K562 (cell line): ENCODE results near the gene CDK5RAP3. TPM values are rescaled to one million over a fixed set of nuclear protein-coding genes. Genes with fewer than 3 reads are reported as not detected.

Source experiments
- FOXJ2 ChIP-seq: fragments of 200-800 bp; sonication (Bioruptor generic); IDR thresholded peaks from 2 replicates; pipeline ENCODE4 v1.6.1; 2016; ENCODE audit warnings: missing genetic modification characterization, missing compliant biosample characterization
- GTF2A2 ChIP-seq: IDR thresholded peaks from 2 replicates; pipeline ENCODE4 v1.6.1; 2016; ENCODE audit warnings: mild to moderate bottlenecking, missing genetic modification characterization, missing compliant biosample characterization
- HLTF ChIP-seq: fragments of 450-650 bp; IDR thresholded peaks from 2 replicates; pipeline ENCODE4 v1.6.1; 2016
- ILF3 ChIP-seq: fragments of 450-650 bp; IDR thresholded peaks from 2 replicates; pipeline ENCODE4 v1.6.1; 2018; ENCODE audit warnings: antibody characterized with exemption, mild to moderate bottlenecking, moderate library complexity, borderline replicate concordance
- JUND ChIP-seq, 2 experiments: IDR thresholded peaks; 2 replicates in 1 of 2; 3 replicates in 1 of 2; pipeline ENCODE4 v1.6.1; 2011; ENCODE audit warnings: borderline replicate concordance in 2 of 2, low read depth in 2 of 2, low read length in 2 of 2, improper control_type of control experiment in 1 of 2, missing biosample characterization in 1 of 2, missing genetic modification characterization in 1 of 2, missing genetic modification reagents in 1 of 2
- NFE2L1 ChIP-seq: fragments of 450-650 bp; IDR thresholded peaks from 2 replicates; pipeline ENCODE4 v1.6.1; 2016; ENCODE audit warnings: missing genetic modification characterization, low read depth, mild to moderate bottlenecking, missing compliant biosample characterization, moderate library complexity, borderline replicate concordance
- RAD21 ChIP-seq, 2 experiments: fragments of 250-450 bp in 1 of 2; fragments of 450-650 bp in 1 of 2; sonication (Bioruptor Pico) in 1 of 2; formaldehyde crosslinking in 1 of 2; IDR thresholded peaks in 1 of 2; conservative IDR thresholded peaks in 1 of 2; 2 replicates each; pipeline versions ENCODE4 v1.4.0 to v1.8.0; 2020 to 2022; ENCODE audit warnings: mild to moderate bottlenecking in 2 of 2, moderate library complexity in 1 of 2
- SLC30A9 ChIP-seq: fragments of 250-450 bp; sonication (Bioruptor Pico); IDR thresholded peaks from 2 replicates; pipeline ENCODE4 v1.8.0; 2022; ENCODE audit warnings: mild to moderate bottlenecking, moderate library complexity
- SMARCE1 ChIP-seq: fragments of 450-650 bp; IDR thresholded peaks from 2 replicates; pipeline ENCODE4 v1.7.1; 2016; ENCODE audit warnings: mild to moderate bottlenecking
- SOX6 ChIP-seq: fragments of 450-650 bp; IDR thresholded peaks from 2 replicates; pipeline ENCODE4 v1.6.1; 2014; ENCODE audit warnings: mild to moderate bottlenecking
- TCF7 ChIP-seq: sonication (generic); IDR thresholded peaks from 2 replicates; pipeline ENCODE4 v1.6.1; 2016; ENCODE audit warnings: antibody characterized with exemption, borderline replicate concordance
- TSC22D4 ChIP-seq: fragments of 450-650 bp; IDR thresholded peaks from 2 replicates; pipeline ENCODE4 v1.6.1; 2016; ENCODE audit warnings: missing genetic modification characterization, missing biosample characterization, control low read depth
- ZNF184 ChIP-seq: sonication (generic); formaldehyde crosslinking; IDR thresholded peaks from 2 replicates; pipeline ENCODE4 v1.5.0; 2020; ENCODE audit warnings: missing genetic modification reagents
- polyA plus RNA-seq, 8 experiments: library from polyadenylated mRNA; depleted of rRNA in 4 of 8; stranded (reverse) in 5 of 8; unstranded in 3 of 8; fragments of >200 nt; fragmentation: Nextera tagmentation in 2 of 8; fragmentation: Illumina TruSeq in 1 of 8; extraction: Ambion mirVana in 2 of 8; extraction: Trizol in 1 of 8; gene quantifications; 2 replicates each; pipeline versions ENCODE4 v1.2.1 to v1.2.3, GENCODE V29; 2011 to 2014; ENCODE audit warnings: inconsistent platforms in 1 of 8, missing spikeins in 1 of 8
- total RNA-seq, 7 experiments: library from RNA; depleted of rRNA in 6 of 7; stranded (reverse); fragments of >200 nt in 6 of 7; fragmentation: Illumina TruSeq in 2 of 7; extraction: Trizol in 2 of 7; gene quantifications; 2 replicates each; pipeline versions ENCODE4 v1.2.1 to v1.2.3, GENCODE V29; 2011 to 2021; ENCODE audit warnings: low replicate concordance in 1 of 7
- TF ChIP-seq, protein P1 (sequence below): fragments of 450-650 bp; conservative IDR thresholded peaks from 2 replicates; pipeline ENCODE4 v1.6.1; 2016; ENCODE audit warnings: missing genetic modification characterization, low read depth, mild to moderate bottlenecking, missing compliant biosample characterization, moderate library complexity
- TF ChIP-seq, protein P2 (sequence below), 2 experiments: fragments of 150-350 bp in 1 of 2; IDR thresholded peaks; 2 replicates each; pipeline ENCODE4 v1.6.1; 2012 to 2016; ENCODE audit warnings: low read depth in 2 of 2, low read length in 2 of 2, mild to moderate bottlenecking in 1 of 2, moderate library complexity in 1 of 2
- TF ChIP-seq, protein P3 (sequence below): fragments of 450-650 bp; IDR thresholded peaks from 2 replicates; pipeline ENCODE4 v1.7.0; 2016; ENCODE audit warnings: borderline replicate concordance
- TF ChIP-seq, protein P4 (sequence below): sonication (generic); formaldehyde crosslinking; IDR thresholded peaks from 2 replicates; pipeline ENCODE4 v1.8.1; 2022; ENCODE audit warnings: missing genetic modification reagents
- TF ChIP-seq, protein P5 (sequence below): IDR thresholded peaks from 2 replicates; pipeline ENCODE4 v1.6.1; 2016; ENCODE audit warnings: missing genetic modification characterization, missing compliant biosample characterization

CDK5RAP3 gene
- total and polyA plus RNA-seq, 9 of the 15 experiments (the other 6 are each of a cell fraction or from before 2014, with no cell fraction given) = 44.2 to 202 (median 91.5) TPM

DNA sequence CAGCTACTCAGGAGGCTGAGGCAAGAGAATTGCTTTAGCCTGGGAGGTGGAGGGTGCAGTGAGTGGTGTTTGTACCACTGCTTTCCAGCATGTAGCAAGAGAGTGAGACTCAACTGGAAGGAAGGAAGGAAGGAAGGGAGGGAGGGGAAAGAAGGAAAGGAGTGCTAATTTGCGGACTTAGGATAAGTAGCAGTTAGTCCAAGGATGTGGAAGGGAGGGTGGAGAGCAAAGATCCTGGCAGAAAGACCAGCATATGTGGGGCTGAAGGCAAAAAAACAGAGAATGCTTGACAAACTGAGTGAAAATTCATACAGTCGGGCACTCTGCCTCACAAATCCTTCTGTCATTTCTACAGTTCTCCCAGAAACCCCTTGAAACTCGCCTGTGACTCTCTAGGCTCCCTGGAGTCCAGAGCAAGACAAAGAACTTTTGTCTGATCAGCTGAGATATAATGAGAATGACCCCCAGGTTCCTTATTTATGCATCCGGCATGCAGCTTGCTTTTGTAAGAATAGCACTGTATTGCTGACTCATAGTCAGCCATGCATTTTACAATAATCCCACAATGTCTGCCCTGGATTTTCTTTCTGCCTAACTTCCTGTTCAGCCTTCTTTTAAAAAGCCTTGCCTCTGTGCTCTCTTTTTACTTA, 31.5 kb downstream of the CDK5RAP3 start (continued):
- TF ChIP-seq, protein P1, sequence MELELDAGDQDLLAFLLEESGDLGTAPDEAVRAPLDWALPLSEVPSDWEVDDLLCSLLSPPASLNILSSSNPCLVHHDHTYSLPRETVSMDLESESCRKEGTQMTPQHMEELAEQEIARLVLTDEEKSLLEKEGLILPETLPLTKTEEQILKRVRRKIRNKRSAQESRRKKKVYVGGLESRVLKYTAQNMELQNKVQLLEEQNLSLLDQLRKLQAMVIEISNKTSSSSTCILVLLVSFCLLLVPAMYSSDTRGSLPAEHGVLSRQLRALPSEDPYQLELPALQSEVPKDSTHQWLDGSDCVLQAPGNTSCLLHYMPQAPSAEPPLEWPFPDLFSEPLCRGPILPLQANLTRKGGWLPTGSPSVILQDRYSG (tag) = peak; percentile 43; the same call in 1 of the 2 replicates
- TF ChIP-seq FOXJ2 (tag) = no peak
- TF ChIP-seq ILF3 = no peak
- TF ChIP-seq, protein P2, sequence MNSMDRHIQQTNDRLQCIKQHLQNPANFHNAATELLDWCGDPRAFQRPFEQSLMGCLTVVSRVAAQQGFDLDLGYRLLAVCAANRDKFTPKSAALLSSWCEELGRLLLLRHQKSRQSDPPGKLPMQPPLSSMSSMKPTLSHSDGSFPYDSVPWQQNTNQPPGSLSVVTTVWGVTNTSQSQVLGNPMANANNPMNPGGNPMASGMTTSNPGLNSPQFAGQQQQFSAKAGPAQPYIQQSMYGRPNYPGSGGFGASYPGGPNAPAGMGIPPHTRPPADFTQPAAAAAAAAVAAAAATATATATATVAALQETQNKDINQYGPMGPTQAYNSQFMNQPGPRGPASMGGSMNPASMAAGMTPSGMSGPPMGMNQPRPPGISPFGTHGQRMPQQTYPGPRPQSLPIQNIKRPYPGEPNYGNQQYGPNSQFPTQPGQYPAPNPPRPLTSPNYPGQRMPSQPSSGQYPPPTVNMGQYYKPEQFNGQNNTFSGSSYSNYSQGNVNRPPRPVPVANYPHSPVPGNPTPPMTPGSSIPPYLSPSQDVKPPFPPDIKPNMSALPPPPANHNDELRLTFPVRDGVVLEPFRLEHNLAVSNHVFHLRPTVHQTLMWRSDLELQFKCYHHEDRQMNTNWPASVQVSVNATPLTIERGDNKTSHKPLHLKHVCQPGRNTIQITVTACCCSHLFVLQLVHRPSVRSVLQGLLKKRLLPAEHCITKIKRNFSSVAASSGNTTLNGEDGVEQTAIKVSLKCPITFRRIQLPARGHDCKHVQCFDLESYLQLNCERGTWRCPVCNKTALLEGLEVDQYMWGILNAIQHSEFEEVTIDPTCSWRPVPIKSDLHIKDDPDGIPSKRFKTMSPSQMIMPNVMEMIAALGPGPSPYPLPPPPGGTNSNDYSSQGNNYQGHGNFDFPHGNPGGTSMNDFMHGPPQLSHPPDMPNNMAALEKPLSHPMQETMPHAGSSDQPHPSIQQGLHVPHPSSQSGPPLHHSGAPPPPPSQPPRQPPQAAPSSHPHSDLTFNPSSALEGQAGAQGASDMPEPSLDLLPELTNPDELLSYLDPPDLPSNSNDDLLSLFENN (IDR thresholded peaks at IDR 0.05; ENCODE audit: low read depth in 2 of 2, low read length in 2 of 2) = no peak
- TF ChIP-seq, protein P3, sequence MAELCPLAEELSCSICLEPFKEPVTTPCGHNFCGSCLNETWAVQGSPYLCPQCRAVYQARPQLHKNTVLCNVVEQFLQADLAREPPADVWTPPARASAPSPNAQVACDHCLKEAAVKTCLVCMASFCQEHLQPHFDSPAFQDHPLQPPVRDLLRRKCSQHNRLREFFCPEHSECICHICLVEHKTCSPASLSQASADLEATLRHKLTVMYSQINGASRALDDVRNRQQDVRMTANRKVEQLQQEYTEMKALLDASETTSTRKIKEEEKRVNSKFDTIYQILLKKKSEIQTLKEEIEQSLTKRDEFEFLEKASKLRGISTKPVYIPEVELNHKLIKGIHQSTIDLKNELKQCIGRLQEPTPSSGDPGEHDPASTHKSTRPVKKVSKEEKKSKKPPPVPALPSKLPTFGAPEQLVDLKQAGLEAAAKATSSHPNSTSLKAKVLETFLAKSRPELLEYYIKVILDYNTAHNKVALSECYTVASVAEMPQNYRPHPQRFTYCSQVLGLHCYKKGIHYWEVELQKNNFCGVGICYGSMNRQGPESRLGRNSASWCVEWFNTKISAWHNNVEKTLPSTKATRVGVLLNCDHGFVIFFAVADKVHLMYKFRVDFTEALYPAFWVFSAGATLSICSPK = no peak
- no peak for TF ChIP-seq TCF7
- peak; percentile 93 for TF ChIP-seq SOX6
- TF ChIP-seq, protein P4, sequence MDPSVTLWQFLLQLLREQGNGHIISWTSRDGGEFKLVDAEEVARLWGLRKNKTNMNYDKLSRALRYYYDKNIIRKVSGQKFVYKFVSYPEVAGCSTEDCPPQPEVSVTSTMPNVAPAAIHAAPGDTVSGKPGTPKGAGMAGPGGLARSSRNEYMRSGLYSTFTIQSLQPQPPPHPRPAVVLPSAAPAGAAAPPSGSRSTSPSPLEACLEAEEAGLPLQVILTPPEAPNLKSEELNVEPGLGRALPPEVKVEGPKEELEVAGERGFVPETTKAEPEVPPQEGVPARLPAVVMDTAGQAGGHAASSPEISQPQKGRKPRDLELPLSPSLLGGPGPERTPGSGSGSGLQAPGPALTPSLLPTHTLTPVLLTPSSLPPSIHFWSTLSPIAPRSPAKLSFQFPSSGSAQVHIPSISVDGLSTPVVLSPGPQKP = no peak
- TF ChIP-seq NFE2L1 = no peak
- no peak for TF ChIP-seq GTF2A2
- TF ChIP-seq ZNF184 (CRISPR knock-in tag) = no peak
- peak; percentile 61; the same call in 1 of the 2 replicates for TF ChIP-seq SMARCE1
- TF ChIP-seq SLC30A9 (CRISPR knock-in tag) = no peak
- TF ChIP-seq, protein P5, sequence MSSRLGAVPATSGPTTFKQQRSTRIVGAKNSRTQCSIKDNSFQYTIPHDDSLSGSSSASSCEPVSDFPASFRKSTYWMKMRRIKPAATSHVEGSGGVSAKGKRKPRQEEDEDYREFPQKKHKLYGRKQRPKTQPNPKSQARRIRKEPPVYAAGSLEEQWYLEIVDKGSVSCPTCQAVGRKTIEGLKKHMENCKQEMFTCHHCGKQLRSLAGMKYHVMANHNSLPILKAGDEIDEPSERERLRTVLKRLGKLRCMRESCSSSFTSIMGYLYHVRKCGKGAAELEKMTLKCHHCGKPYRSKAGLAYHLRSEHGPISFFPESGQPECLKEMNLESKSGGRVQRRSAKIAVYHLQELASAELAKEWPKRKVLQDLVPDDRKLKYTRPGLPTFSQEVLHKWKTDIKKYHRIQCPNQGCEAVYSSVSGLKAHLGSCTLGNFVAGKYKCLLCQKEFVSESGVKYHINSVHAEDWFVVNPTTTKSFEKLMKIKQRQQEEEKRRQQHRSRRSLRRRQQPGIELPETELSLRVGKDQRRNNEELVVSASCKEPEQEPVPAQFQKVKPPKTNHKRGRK (tag) = no peak
- no peak for TF ChIP-seq TSC22D4
- 0 out of 2 replicates have a peak, but pooled peaks have one; percentile 53 for TF ChIP-seq HLTF
- peak; percentile 71 for TF ChIP-seq JUND (IDR thresholded peaks at IDR 0.05; ENCODE audit: borderline replicate concordance, low read depth, low read length)
- TF ChIP-seq JUND (tag; IDR thresholded peaks at IDR 0.05; ENCODE audit: borderline replicate concordance, low read depth, low read length) = peak; percentile 73; the same call in 2 of the 3 replicates
- TF ChIP-seq RAD21 (CRISPR knock-in tag; conservative IDR thresholded peaks at IDR 0.05 in 1 of 2, IDR thresholded peaks at IDR 0.05 in 1 of 2) = no peak; a peak in 1 of 4 replicates
